Ureter (tissue), 1 donor: ENCODE results near the gene COL18A1. TPM values are rescaled to one million over a fixed set of nuclear protein-coding genes. Genes with fewer than 3 reads are reported as not detected.
"Not testable (repeated sequence)": the region's sequence is repeated elsewhere in the genome, so short reads cannot be mapped to it uniquely, and the experiment has no call there.

ENCODE experiments used
- DNase-seq: peaks from one replicate; pipeline ENCODE4 v3.0.0-alpha.2; 2020; ENCODE audit warnings: low spot score
- total RNA-seq: library from RNA; stranded (reverse); gene quantifications from one replicate; pipeline ENCODE4 v1.2.4, GENCODE V29; 2023
- donor health status: DM: yes; HTN: yes; CAD: no.

COL18A1 gene
- total RNA-seq, 1 donor from 2014 or later, result 90.4 TPM

DNA sequence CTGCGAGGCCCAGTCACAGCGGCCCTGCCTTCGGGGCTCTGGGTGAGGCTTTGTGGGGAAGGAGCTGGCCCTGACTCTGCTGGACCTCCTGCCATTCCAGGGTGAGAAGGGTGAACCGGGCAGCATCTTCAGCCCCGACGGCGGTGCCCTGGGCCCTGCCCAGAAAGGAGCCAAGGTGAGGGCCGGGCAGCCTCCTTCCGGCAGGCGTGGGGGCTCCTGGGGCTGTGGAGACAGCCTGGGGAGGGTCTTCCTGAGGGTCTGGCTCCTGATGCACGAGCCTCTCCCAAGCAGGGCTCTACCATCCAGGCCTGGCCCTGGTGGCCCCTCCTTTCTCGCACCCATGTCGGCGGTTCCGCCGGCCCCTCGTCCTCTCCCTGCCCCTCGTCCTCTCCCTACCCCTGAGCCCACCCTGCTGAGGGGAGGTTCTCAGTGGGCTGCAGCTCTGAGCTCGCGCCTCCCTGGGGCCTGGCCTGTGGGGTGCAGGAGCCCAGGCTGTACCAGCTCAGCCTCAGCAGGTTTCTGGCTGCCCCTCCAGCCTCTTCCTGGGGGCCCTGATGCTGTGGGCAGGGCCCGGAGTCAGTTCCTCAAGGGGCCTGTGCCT lies 88.5 kb downstream of the COL18A1 start:
- no peak for DNase-seq

GRCh38 chr21:45494135-45494850 lies 89.3 kb downstream of the COL18A1 start:
- no peak for DNase-seq

DNA sequence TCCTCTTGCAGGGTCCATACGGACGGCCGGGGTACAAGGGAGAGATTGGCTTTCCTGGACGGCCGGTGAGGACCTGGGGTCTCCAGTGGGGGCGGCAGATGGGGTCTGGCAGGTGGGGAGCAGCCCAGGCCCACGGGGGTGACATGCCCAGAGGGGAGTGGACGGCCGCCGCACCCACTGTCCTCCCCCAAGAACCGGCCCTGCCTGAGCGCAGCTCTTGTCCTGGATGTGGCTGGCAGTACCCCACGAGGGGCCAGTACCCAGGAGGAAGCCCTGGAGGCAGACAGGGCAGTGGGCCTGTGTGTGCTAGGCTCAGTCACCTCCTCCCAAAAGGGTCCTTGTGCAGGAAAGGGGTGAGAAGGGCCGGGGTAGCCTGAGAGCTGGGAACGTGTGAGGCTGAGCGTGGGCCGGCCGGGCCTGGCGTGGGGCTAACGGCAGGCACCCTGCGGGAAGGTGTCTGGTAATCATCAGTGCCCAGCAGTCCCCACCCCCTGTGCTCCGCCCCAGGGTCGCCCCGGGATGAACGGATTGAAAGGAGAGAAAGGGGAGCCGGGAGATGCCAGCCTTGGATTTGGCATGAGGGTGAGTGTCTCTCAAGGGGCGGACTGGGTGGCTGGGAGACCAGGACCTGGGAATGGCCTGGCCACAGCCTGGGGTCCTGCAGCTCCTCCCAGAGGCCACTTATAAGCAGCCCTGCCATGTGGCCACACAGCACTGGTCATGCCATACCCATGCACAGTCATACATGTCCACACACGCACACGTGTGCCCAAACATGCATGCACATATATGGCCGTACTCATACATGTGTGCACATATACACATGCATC lies 90.1 kb downstream of the COL18A1 start:
- DNase-seq, result no peak

GRCh38 chr21:45496151-45496967 lies 91.4 kb downstream of the COL18A1 start:
- no peak for DNase-seq

DNA sequence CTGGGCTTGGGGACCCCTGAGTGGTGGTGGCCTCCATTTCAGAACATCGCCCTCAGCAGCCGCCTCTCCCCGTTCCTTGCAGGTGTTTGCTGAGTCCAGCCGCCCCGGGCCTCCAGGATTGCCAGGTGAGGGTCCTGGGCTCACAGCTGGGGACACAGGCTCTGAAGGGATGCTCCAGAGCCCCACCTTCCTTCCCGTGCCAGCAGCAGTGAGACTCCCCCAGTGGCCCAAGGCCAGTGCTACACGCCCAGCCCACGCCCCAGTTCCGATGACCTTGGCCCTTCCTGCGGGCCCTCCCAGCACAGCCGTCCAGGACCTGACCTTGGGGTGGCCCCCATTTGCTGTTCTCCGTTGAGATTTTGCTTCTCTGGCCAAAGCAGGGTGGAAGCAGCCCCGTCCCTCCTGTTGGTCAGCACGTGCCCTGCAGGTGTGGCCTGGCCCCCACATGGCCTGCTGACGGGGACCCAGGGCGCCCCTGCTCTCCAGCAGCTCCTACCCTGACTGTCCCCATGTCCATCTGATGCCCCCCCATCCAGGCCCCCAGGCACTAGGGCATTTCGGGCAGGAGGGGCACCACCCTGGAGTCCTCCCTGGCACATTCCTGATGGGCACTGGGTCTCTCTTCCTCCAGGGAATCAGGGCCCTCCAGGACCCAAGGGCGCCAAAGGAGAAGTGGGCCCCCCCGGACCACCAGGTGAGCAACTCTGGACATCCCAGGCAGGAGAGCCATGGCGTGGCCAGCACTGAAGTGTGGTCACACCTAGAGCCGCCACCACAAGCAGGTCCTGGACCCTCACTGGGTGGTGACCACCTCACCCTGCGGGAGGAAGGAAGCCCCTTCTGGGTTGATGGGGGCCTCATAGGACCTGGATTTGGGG lies 92.2 kb downstream of the COL18A1 start:
- DNase-seq, result no peak

- no peak for DNase-seq
Measured at GRCh38 chr21:45497846-45498645, 93.1 kb downstream of the COL18A1 start.

GRCh38 chr21:45498646-45499000 lies 93.7 kb downstream of the COL18A1 start:
- DNase-seq, result no peak

DNA sequence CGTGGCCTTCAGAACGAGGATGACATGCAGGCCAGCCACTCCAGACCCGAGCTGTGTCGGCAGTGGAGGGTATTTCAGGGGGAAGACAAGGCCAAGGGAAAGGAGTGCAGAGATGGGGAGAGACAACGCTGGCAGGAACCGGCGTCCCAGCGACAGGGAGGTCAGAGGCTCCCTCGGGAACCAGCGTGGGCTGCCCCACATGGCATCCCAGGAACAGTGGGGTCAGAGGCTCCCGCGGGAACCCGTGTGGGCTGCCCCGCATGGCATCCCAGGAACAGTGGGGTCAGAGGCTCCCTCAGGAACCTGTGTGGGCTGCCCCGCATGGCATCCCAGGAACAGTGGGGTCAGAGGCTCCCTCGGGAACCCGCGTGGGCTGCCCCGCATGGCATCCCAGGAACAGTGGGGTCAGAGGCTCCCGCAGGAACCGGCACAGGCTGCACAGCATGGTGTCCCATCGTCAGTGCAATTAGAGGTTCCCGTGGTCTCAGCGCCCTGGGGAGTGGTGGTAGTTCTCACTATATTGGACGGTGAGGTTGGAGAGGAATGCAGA lies 94.3 kb downstream of the COL18A1 start:
- no peak for DNase-seq

- no peak for DNase-seq
Measured at GRCh38 chr21:45499970-45500577, 95.1 kb downstream of the COL18A1 start.

- DNase-seq, result not testable (repeated sequence)
Measured at GRCh38 chr21:45501081-45502005, 96.4 kb downstream of the COL18A1 start.

DNA sequence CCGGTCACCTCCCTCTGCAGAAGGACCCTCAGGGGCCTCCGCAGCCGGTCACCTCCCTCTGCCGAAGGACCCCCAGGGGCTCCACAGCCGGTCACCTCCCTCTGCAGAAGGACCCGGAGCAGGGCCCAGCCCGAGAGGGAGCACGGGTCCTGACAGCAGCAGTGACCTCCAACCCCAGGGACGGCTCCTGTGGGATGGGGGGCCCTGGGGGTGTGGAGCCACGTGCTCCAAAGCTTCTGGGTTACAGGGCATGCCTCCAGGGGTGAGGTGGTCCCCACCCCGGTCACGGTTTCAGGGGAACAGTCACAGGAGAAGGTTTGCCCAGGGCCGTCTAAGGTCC lies 97.0 kb downstream of the COL18A1 start:
- no peak for DNase-seq

DNA sequence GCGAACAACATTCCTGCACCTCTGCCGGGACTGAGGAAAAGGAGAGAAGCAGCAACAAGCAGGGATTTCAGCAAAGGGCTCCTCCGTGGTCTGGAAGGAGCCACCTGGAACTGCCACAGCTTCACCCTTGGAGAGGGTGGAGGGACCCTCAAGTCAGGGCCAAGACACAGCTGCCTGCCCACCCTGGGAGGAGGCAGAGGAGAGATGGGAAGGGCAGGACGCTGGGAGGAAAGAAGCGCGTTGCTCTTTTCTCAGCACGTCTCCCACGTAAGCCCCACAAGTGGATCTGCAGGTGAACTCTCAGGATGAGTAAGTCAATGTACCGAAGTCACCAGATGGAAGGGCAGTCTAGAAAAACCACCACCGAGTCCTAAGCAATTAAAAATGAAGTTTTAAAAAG lies 97.6 kb downstream of the COL18A1 start:
- no peak for DNase-seq

GRCh38 chr21:45503226-45503625 lies 98.3 kb downstream of the COL18A1 start:
- DNase-seq, result not testable (repeated sequence)

DNA sequence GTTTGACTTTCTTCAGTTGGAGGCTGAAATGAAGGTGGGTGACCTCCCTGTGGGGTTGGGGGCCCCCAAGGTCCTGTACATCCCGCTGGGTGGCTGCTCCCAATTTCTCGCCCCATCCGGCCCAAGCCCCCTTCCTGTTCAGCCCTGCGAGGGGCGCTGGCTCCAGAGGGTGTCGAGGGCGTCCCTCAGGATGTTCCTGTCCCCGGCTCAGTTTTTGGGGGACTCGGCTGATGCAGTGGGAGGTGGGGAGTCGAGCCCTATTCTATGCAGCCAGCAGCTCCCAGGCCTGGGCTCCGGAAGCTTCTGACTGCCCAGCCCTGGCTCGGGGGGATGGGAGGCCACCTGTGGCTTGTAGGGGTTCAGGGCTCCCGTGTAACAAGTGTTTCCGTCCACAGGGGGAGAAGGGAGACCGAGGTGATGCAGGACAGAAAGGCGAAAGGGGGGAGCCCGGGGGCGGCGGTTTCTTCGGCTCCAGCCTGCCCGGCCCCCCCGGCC lies 99.1 kb downstream of the COL18A1 start:
- DNase-seq, result no peak

- no peak for DNase-seq
Measured at GRCh38 chr21:45504516-45505415, 99.8 kb downstream of the COL18A1 start.

- DNase-seq, result no peak
Measured at GRCh38 chr21:45505416-45506021, 100.6 kb downstream of the COL18A1 start.
